RWPE2 (cell line): ENCODE measurements around the gene ATP6V0D1.

ENCODE experiments used
- ATAC-seq: fragments of 200-7000 bp; cut with Tn5 transposase; 3 replicates; pipeline ENCODE4 v1.9.1; 2021; ENCODE audit warnings: low read depth
- DNase-seq: peaks from one replicate; pipeline ENCODE4 v3.0.0-alpha.2; 2020; ENCODE audit warnings: low spot score
- H3K27ac ChIP-seq: fragments of 450-650 bp; 2 replicates; pipeline ENCODE4 v1.5.1; 2017; ENCODE audit warnings: mild to moderate bottlenecking; ENCODE audit not compliant: poor library complexity, severe bottlenecking
- H3K27me3 ChIP-seq: fragments of 250-450 bp; sonication (Bioruptor Pico); 2 replicates; pipeline ENCODE4 v1.5.1; 2021; ENCODE audit warnings: mild to moderate bottlenecking, moderate library complexity; ENCODE audit not compliant: insufficient read depth, poor library complexity, severe bottlenecking
- H3K36me3 ChIP-seq: fragments of 250-450 bp; sonication (Bioruptor Pico); 2 replicates; pipeline ENCODE4 v1.5.1; 2020; ENCODE audit warnings: low read depth, mild to moderate bottlenecking, moderate library complexity
- H3K4me1 ChIP-seq: fragments of 250-450 bp; sonication (Bioruptor Pico); 2 replicates; pipeline ENCODE4 v1.5.1; 2021; ENCODE audit warnings: mild to moderate bottlenecking, moderate library complexity; ENCODE audit not compliant: insufficient read depth, poor library complexity, severe bottlenecking
- H3K4me3 ChIP-seq: fragments of 250-450 bp; sonication (Bioruptor Pico); 2 replicates; pipeline ENCODE4 v1.5.1; 2021; ENCODE audit warnings: mild to moderate bottlenecking, moderate library complexity; ENCODE audit not compliant: severe bottlenecking
- H3K9me3 ChIP-seq: fragments of 250-450 bp; sonication (Bioruptor Pico); 2 replicates; pipeline ENCODE4 v1.5.1; 2021; ENCODE audit warnings: mild to moderate bottlenecking, moderate library complexity; ENCODE audit not compliant: severe bottlenecking
- CTCF ChIP-seq: fragments of 450-650 bp; IDR thresholded peaks from one replicate; pipeline ENCODE4 v1.5.1; 2017; ENCODE audit warnings: mild to moderate bottlenecking, moderate library complexity; ENCODE audit not compliant: poor library complexity, severe bottlenecking

Gene ATP6V0D1

GRCh38 chr16:67429053-67429798 is 51.7 kb downstream of the ATP6V0D1 start:
- DNase-seq = no peak
- no peak for ATAC-seq
- TF ChIP-seq CTCF = no peak
- Histone ChIP-seq H3K4me1 (no peaks in the 10 kb centered on the region), H3K36me3 (no peaks in the 10 kb centered on the region), H3K4me3 (no peak overlapping the region), H3K27me3 (peaks cover 4% of the 10 kb centered on the region), H3K9me3 (no peaks in the 10 kb centered on the region), H3K27ac (no peak overlapping the region)

GRCh38 chr16:67428146-67428731 is 52.7 kb downstream of the ATP6V0D1 start:
- Histone ChIP-seq H3K4me1 (no peaks in the 10 kb centered on the region), H3K4me3 (no peak overlapping the region), H3K27me3 (peaks cover 4% of the 10 kb centered on the region), H3K9me3 (no peaks in the 10 kb centered on the region), H3K36me3 (no peaks in the 10 kb centered on the region), H3K27ac (no peak overlapping the region)
- ATAC-seq = peak; percentile 61
- TF ChIP-seq CTCF = peak; percentile 90
- no peak for DNase-seq

- no peak for DNase-seq
Observed at GRCh38 chr16:67426950-67427349, 54.0 kb downstream of the ATP6V0D1 start.

GRCh38 chr16:67426022-67426421 is 54.9 kb downstream of the ATP6V0D1 start:
- Histone ChIP-seq H3K27ac (no peak overlapping the region), H3K27me3 (peaks cover 4% of the 10 kb centered on the region), H3K9me3 (no peaks in the 10 kb centered on the region), H3K4me1 (no peaks in the 10 kb centered on the region), H3K4me3 (no peak overlapping the region), H3K36me3 (no peaks in the 10 kb centered on the region)
- no peak for ATAC-seq
- DNase-seq = no peak
- no peak for TF ChIP-seq CTCF

More at GRCh38 chr16:67426950-67427349, 54.0 kb downstream of the ATP6V0D1 start:
- H3K4me3 ChIP-seq = no peak overlapping the region
- TF ChIP-seq CTCF = no peak
- no peaks in the 10 kb centered on the region for H3K4me1 ChIP-seq
- no peaks in the 10 kb centered on the region for H3K9me3 ChIP-seq
- H3K27ac ChIP-seq = no peak overlapping the region
- peaks cover 4% of the 10 kb centered on the region for H3K27me3 ChIP-seq
- no peak for ATAC-seq
- no peaks in the 10 kb centered on the region for H3K36me3 ChIP-seq

GRCh38 chr16:67425580-67425979 is 55.4 kb downstream of the ATP6V0D1 start:
- H3K4me1 ChIP-seq = no peaks in the 10 kb centered on the region

More at GRCh38 chr16:67425580-67425979, 55.4 kb downstream of the ATP6V0D1 start:
- no peaks in the 10 kb centered on the region for H3K36me3 ChIP-seq
- TF ChIP-seq CTCF = no peak
- H3K4me3 ChIP-seq = no peak overlapping the region
- no peak overlapping the region for H3K27ac ChIP-seq
- ATAC-seq (no peak), DNase-seq (no peak)
- no peaks in the 10 kb centered on the region for H3K9me3 ChIP-seq
- H3K27me3 ChIP-seq = peaks cover 4% of the 10 kb centered on the region
